HG02970 (cell line): ENCODE data around the gene COL27A1.

Source experiments
- ATAC-seq: cut with Tn5 transposase; IDR thresholded peaks from one replicate; pipeline ENCODE4 v1.9.1; 2021; ENCODE audit warnings: mild to moderate bottlenecking, moderate library complexity, moderate number of reproducible peaks; ENCODE audit not compliant: unreplicated experiment, low FRiP score

The COL27A1 gene

DNA sequence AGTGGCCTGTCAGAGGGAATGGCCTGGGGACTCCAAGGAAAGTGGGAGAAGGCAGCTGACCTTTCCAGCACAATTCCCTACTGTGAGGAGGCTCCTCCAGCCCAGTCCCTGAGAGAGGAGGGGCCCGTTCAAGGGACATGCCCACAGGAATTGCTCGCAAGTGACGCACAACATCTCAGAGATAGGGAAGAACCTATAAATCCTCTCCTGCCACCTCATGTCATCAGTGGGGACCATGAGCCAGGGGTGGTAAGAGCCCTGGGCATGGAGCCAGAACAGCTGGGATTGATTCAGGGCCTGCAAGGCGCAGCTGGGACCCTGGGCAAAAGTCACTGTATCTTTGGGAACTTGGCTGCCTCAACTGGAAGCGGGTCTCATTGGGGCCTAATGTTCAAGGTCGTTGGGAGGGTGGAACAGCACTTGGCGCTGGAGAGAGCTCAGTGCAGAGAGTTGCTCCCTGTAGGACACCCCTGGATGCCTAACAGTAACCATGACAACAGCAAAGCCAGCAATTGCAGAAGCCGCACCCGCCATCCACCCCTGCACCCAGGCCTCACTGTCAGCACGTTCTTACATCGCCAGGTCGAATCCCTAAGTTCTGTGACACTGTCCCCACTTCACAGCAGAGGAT is 126.3 kb downstream of the COL27A1 start:
- no peak for ATAC-seq

DNA sequence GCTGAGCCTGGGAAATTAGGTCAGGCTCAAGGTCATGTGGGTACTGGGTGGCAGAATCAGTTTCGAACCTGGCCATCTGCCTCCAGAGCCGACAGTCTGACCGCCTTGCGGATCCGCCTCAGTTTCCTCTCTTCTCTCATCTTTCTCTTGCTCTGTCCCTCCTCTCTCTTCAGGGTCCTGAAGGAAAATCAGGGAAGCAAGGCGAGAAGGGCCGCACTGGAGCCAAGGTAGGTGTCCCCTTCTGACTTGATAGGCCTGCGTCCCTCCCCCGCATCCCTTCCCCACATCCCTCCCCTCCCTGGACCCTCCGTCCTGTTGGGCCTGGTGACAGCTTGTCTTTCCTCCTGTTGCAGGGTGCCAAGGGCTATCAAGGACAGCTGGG is 126.8 kb downstream of the COL27A1 start:
- no peak for ATAC-seq

DNA sequence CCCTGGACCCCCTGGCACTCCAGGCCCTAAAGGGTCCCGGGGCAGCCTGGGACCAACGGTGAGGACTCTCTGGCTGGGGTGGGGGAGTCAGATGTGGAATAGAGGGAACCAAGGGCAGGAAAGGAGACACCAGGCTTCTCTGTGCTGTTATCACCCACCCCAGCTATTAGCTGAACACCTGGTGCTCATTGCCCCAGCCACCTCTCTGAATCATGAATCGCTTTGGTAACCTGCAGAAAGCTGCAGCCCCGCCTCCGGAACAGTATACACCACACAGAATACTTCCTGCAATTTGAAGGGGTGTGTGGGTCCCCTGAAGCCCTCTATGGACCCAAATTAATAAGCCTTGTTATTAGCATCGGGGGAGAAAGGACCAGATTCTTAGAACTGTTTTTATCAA is 127.2 kb downstream of the COL27A1 start:
- no peak for ATAC-seq

DNA sequence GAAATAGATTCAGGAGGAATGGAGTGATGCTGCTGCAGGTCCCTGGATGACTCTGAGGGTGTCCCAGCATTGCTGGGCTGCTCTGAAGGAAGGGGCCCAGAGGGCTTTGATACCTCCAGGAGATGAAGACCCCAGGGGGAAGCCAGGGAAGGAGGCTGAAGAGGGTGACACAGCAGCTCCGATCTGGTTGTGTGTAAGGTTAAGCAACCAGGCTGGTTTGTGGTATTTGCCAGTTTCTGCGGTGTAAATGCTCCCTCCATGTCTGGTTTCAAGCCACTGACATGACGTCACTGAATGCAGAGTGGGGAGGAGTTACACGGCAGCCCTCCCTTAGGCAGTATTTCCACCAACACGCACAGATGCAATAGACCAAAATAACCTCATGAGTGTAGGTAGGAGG is 127.6 kb downstream of the COL27A1 start:
- ATAC-seq: no peak

DNA sequence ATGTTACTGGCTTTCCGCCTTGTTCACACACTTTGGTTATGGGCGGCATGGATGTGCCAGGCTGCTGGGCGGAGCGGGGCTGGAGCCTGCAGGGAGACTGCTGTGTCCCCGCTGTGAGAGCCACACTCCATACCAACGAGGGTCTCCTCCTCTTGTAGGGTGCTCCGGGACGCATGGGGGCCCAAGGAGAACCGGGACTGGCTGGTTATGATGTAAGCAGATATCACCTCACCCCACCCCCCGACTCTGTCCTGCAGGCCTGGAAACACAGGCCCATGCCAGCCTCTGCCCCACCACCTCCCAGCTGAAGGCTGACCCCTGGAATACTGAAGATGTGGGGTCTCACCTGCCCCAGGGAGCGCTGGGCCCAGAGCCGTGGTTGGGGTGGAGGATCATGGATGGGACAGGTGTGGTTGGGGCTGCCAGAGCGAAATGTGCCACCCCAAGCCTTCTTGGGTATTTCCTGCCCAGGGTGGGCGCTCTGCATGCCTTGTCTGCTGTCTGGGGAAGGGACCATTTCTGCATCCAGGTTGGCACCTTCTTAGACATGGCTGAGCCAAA is 128.3 kb downstream of the COL27A1 start:
- ATAC-seq: no peak

DNA sequence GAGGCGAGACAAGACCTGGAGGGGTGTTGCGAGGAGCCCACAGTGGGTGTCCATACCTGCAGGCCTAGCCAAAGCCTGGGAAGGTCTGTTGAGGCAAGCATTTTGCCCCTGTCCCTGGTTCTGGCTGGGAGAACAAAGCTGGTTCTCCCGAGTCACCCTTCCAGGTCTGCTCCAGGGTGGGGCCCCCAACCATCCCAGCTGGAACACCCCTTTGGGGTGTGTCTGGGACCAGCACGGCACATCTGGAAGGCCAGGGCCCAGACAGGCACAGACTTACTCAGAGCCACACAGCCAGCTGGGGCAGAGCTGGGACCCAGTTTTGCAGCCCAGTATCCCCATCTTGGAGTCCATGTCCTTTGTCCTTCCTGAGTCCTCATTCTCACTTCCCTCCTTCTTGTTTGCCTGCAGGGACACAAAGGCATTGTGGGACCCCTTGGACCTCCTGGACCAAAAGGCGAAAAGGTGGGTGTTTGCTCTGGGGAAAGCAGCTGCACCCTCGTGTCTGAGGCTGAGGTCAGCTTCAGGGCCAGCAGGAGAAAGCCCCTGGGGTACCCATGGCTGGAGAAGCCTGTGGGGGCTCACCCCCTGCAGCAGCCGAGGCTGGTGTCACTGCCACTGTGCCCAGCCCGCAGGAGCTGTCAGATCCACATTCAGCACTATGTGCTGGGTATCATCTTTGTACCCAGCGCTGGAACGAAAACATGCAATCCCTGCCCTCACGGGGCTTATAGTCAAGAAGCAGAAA is 129.2 kb downstream of the COL27A1 start:
- no peak for ATAC-seq

DNA sequence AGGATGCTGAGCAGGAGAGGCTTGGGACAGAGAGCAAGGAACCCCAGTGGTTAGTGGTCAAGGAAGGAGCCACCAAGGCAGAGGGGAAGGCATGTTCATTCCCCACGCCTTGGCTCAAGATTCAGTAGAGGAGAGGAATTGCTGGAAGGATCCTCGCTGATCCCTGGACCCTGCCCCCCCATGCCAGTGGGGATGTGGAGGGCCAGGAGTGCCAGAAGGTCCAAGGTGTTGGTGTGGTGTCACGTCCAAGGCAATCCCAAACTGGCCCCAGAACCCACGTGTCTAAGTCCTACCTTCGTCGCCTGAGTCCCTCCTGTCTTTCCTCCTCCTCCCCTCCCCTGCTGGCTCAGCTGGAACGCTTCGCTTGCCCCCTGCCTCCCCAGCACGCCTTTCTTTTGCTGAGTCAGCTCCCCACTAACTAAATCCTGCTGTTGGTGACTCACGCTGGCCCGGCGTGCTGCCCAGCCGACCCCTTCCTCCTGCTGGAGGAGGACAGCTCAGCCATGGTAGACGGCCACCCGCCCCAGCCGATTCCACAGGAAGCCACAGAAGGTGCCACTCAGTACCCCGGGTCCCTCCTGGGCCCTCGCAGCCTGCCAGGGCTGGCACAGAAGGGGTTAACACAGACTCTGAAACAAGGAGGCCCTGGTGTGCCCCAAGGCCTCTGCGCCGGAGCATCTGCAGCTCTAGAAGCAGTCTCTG is 130.0 kb downstream of the COL27A1 start:
- ATAC-seq: no peak

DNA sequence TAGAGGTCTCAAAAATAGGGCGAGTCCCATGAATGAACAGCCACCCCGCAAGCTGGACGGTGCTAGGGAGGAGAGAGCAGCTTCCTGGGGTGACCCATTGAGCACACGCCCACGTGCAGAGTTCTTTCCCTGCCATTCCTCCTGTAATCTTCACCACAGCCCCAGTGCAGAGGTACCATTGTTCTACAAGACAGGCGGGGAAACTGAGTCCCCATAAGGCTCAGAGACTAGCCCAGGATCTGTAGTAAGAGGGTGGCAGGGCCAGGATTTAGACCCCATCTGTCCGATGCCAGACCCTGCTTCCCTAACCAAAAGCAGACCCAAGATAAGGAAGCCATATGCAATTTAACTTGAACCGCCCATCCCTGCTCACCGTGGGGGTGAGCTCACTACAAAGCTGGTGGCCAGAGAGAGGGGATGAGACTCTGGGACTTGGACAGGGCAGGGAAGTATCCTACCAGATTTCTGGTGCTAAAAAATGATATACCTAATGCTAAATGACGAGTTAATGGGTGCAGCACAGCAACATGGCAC is 130.9 kb downstream of the COL27A1 start:
- no peak for ATAC-seq

DNA sequence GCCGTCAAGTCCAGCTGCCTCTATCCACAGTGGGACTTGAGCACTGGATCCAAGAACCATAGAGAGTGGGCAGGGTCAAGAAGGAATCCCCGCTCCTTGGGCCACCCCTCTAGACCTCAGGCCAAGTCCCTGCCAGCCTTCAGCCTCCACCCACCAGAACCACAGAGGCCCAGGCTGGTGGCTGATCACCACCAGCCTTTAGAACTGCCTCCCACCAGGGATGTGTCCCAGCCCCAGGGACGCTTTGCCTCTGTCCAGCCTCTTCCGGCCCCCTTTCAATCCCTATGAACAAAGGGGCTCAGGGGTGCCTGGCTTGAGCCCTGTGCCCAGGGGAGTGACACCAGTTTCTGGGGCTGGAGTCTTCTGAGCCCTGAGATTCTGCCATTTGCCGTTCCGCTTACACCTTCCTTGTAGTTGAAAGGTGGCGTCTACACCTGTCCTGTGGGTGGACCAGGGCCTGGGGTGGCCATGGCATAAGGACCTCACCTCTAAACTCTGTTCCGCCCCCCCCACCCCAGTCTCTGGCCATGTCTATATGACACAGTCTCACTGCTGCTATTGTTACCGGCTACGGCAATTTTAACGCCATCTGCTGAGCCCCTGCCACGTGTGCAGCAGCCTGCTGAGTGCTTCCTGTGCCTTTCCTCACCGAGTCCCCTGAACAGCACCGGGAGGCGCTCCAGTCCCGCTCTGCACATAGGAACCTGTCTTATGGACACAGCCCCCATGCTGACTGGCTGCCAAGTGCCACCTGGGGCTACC is 131.8 kb downstream of the COL27A1 start:
- ATAC-seq: no peak

DNA sequence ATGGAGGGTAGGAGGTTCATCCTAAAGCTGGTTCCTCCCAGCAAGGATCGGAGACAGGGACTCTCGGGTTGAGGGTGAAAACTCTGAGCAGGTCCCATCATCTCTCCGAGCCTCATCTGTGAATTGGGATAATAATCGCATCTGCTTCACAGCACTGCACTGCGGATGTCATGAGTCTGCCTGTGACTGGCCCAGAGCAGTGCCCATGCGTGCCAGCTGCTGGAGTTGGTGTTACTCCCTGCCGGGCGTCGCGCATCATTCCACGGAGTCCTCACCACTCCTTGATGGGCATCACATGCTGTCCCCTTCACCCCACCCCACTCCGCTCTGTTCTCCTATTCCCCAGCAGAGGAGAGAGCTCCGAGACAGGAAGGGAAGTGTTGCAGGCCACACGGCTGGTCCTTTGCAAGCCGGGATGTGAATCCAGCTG is 132.4 kb downstream of the COL27A1 start:
- ATAC-seq: no peak

DNA sequence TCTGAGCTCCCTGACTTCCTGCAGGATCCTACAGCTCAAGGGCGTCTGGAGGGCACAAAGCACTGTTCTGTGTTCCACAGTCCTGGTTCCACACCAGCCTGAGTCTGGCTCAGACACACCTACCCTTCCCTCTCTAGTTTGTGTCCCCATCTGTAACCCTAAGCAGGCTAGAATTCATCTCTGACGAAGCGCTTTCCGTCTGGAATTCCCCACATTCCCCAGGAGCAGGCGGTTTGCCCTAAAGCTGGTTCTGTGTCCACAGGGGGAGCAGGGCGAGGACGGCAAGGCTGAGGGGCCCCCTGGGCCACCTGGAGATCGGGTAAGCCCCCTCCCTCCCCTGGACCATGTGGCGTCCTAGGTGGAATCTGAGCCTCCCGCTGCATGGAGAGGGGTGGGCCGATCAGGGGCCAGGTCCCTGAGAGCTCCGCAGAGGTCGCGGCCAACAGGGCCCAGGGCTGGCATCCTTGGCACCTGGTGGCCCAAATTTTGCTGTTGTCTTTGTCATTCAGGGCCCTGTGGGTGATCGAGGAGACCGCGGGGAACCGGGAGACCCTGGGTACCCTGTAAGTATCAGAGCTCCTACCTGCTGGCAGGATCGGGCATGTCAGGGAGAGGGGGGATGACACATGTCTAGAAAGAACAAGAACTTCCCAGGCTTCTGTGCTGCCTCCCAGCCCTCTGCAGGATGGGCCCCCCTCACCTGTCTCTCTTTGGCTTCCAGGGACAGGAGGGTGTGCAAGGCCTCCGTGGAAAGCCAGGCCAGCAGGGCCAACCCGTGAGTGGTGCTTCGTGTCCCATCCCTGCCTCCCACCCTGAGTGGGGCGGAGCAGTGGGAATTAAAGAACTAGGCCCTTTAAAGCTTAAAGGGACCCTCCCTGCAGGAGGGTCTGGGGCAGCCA is 133.1 kb downstream of the COL27A1 start:
- ATAC-seq: no peak

DNA sequence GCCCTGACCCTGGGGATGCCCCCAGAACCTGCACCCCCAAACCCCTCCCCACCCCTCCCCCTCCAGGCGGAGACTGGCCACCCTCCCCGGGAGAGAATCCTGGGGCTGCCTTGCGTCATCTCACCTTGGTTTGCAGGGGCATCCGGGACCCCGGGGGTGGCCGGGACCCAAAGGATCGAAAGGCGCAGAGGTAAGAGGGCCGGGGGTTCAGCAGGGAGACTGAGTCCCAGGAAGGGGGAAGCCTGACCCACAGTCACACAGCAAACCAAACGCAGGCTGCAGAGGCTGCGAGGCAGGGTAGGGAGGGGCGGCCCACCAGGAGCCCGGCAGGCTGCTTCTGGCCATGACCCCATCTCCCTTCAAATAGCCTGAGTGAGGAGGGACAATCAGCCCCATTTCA is 133.8 kb downstream of the COL27A1 start:
- ATAC-seq: no peak

DNA sequence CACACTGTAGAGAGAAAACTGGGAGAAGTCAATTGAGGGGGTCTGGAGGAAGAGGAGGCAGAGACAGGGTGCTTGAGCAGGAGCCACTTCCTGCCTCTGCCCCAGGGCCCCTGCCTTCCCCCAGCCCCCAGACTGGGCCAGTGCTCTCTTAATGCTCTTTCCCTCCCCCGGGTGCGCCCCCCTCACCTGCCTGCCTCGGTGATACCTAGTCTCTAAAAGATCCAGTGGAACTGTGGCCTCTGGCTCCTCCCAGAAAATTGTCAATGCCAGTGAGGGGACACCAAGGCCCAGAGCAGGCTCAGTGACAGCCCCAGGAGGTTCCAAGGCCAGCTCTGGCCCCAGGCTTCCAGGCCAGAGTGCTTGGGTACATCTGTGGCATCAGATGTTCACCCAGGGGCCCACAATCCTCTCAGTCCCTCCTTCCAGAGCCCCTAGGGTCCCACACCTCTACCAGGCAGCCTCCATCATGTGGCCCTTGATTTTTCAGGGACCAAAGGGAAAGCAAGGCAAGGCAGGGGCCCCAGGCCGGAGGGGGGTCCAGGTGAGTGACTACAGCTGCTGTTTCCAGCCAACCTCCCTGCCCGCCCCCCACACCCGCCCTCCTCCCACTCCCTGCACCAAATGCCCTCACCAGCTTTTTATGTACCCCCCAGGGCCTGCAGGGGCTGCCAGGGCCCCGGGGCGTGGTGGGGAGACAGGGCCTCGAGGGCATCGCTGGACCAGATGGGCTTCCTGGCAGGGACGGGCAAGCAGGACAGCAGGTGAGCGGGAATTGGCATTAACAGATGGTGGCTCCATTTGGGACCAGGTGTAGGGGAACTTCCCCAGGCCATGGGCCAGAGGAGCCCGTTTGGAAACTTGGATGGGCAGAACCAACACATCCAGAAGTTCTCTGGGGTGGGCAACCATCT is 134.5 kb downstream of the COL27A1 start:
- ATAC-seq: no peak

DNA sequence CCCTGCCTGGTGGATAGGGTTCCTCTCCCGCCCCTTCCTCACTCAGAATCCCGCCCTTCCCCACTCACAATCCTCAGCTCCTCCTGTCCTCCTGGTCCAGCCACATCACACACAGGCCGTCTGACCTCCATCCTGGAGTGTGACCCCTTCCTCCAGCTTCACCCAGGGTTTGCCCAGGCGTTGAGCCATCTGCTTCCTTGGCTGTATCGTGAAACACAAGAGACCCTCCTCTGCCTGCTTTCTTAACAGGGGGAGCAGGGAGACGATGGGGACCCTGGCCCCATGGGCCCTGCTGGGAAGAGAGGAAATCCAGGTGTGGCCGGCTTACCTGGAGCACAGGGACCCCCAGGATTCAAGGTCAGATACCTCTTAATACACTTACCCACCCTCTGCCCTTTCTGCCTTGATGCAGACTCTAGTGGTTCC is 135.2 kb downstream of the COL27A1 start:
- no peak for ATAC-seq

DNA sequence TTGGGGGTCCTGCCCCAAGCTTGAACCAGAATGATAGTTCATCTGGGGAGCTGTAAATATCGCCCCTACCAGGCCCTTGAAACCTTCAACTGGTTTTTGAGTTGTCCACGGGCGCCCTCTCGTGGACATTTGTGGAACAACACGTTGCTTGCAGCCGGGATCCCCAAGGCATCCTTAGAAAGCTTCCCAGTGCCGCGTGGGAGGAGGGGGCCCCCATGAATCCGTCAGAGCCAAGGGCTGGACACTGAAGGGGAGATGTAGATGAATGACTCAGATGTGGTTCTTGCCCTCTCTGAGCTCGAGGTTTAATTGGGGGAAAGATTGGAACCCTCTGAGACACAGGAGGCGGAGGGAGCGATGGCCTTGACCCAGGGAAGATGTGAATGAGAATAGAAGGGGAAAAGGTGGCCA is 135.7 kb downstream of the COL27A1 start:
- ATAC-seq: no peak

DNA sequence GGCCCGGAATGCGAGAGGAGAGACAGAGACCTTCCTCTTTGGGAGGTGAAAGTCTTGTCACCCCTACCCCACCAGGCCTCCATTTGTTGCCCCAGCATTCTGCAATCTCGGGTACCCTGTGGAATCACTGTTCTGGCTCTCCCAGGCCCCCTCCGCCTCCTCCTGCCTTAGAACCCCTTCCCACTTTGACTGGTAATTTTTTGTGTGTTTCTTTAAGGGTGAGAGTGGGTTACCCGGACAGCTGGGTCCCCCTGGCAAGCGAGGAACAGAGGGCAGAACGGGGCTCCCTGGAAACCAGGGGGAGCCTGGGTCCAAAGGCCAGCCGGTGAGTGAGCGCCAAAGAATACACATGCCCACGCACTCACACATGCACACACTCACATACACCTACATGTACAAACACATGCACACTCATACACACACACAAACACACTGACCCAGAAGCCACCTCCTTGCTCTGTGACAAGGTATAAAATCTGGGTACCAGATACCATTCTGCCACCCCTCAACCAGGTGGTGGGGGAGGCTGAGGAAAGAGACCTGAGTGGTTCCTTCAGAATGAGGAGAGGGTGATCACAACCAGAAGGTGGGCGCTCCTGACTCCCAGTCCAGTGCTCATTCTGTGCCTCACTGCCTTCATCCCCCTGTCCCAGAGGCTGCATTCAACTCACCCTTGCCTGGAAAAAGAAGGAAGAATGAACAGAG is 136.7 kb downstream of the COL27A1 start:
- no peak for ATAC-seq

DNA sequence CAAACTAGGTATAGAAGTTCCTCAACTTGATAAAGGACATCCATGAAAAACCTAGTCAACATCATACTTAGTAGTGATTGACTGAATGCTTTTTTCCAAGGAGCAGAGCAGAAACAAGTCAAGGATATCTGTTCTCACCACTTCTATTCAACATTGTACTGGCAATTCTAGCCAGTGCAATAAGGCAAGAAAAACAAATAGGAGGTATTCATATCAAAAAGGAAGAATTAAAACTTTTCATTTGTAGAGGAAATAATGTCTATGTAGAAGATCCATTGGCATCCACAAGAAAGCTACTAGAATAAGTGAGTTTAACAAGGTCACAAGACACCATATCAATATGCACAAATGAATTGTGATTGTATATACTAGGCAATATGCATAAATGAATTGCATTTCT is 139.3 kb downstream of the COL27A1 start:
- no peak for ATAC-seq

DNA sequence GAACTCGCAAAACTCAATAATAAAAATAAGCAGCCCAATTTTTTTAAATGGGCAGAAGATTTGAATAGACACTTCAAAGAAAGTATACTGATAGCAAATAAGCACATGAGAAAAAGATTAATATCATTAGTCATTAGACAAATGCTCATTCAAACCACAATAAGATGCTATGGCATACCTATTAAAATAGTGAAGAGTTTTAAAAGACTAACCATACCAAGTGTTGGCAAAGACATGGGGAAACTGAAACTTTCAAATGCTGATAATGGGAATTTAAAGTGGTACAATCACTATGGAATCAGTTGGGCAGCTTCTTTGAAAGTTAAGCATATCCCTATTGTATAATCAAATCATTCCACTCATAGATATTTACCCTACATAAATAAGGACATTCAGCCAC is 141.0 kb downstream of the COL27A1 start:
- ATAC-seq: no peak
